Measurements from ENCODE around the gene WNK1.
"Not testable (repeated sequence)": the region's sequence is repeated elsewhere in the genome, so short reads cannot be mapped to it uniquely, and the experiment has no call there.

Gene WNK1

GRCh38 chr12:749751-750270 is 2.6 kb upstream of the WNK1 start:
- no peak for DNase-seq (ENCODE audit: low read depth, low spot score)

DNA sequence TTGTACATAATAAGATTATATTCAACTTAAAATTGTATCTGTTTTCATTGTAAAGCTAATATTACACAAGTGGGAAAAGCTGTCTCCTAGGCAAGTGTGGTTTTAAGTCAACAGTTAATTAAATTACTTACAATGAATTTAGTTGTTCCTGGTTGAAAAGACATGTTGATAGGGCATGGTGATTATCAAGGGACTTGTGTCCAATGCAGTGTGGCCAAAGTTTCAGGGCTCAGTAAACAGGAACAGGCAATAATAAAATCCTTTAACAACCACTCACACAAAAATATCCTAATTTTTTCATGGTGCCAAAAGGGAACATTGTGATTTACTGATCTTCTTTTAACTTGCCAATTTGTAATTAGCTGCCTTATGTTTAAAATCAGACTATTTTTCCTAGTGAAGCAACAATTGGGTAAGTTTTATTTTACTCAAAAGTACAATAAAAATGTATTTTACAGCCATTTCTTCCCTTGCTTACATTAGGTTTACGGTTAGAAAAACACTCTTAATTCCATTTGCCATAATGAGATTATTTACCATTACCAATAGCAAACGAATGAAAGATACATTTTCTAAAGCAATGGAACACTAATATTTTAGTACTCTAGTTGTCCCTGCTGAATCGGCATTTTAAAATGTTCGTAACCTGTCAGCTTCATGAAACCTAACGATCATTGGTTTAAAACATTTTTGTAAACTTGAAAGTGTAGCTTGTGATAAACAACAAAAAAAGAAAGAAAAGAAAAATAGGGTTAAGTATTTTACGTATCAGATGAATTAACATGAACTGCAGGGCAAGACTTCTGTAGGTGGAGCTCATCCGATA is 1.8 kb upstream of the WNK1 start:
- no peak for DNase-seq (ENCODE audit: low read depth, low spot score)

GRCh38 chr12:751192-751998 is 984 bp upstream of the WNK1 start:
- DNase-seq (ENCODE audit: low read depth, low spot score): peak; percentile 66

- no peak for DNase-seq (ENCODE audit: low read depth, low spot score)
These were observed 574 bp downstream of the WNK1 start for GRCh38 chr12:752695-753610.

- peak; percentile 9 for DNase-seq (ENCODE audit: low read depth, low spot score)
These were observed 1.5 kb downstream of the WNK1 start for GRCh38 chr12:753611-754472.

GRCh38 chr12:754473-754820 is 2.1 kb downstream of the WNK1 start:
- DNase-seq (ENCODE audit: low read depth, low spot score): no peak

DNA sequence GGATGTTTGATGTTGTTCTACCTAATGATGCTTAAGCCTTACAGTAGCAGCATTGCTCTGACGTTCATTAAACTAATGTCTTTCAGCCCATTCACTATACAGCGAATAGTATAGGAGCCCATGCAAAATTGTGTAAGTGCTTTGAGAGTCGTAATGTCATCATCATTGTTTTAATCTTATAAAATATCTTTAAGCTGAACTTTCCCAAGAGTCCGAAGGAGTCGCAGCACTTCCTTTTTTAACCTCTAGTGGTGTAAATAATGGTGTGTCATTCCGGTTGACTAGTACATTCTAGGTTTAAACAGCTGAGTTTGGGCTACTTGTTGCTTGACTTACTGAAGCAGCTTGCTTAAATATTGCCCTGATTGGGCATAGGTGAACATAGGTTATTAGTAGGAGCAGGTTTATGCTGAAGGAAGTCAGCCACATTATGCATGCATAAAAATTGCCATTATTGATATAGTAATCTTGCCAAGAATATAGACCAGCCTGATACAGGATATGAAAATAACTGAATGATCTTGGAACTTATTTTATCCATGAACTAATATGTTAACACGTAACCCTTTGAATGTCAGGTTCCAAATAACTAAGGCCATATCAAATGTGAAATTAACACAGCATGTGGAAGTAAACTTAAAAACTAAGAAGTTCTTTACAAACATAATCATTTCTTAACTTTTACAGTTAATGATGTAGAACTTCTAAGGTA is 2.6 kb downstream of the WNK1 start:
- DNase-seq (ENCODE audit: low read depth, low spot score): no peak

- DNase-seq (ENCODE audit: low read depth, low spot score): no peak
These were observed 7.2 kb downstream of the WNK1 start for GRCh38 chr12:759628-760027.

GRCh38 chr12:761256-761655 is 8.9 kb downstream of the WNK1 start:
- DNase-seq (ENCODE audit: low read depth, low spot score): no peak

GRCh38 chr12:765840-766239 is 13.5 kb downstream of the WNK1 start:
- no peak for DNase-seq (ENCODE audit: low read depth, low spot score)

DNA sequence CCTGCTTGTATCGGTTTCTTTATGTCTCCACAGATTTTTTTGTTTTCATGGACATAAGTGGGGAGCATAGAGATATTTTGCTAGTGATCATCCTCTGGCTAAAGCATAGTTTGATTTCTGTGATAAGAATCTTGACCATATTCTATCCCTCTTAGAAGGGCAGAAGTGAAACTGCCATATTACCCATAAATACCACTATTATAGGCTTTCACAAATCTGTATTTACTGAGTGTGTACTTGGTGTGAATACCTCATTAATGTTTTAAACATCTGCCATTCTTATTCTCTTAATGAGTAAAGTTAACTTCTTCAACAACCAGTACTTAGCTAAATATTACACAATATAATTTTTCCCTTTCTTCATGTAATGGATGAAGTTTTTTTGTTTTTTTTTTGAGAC is 16.1 kb downstream of the WNK1 start:
- DNase-seq (ENCODE audit: low read depth, low spot score): no peak

GRCh38 chr12:770479-770878 is 18.1 kb downstream of the WNK1 start:
- no peak for DNase-seq (ENCODE audit: low read depth, low spot score)

DNA sequence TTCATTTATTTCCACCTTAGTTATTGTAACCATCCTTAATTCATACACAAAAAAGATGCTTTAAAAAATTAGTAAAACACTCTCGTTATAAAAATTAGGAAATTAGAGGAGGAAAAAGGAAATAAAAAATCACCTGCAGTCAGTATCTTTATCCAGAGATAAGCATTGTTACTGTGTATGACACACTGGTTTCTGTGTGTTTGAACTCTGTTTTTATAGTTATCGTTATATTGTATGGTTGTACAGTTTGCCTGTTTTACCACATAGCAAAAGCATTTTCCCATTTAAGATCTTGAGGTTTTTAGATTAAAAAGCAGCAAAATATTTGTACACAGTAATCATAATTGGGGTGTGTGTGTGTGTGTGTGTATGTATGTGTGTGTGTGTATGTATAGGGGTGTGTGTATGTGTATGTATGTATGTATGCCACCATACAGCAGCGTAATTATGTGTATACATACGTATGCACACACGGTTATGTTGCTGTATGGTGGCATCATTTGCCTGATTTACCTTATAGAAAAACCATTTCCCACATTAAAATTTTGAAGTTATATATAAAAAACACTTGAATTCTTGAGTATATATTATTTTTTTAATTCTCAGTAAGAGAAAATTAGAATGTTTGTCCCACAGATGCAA is 19.8 kb downstream of the WNK1 start:
- DNase-seq (ENCODE audit: low read depth, low spot score): no peak

GRCh38 chr12:774051-774614 is 21.8 kb downstream of the WNK1 start:
- no peak for DNase-seq (ENCODE audit: low read depth, low spot score)

GRCh38 chr12:775973-776771 is 23.8 kb downstream of the WNK1 start:
- DNase-seq (ENCODE audit: low read depth, low spot score): not testable (repeated sequence)

DNA sequence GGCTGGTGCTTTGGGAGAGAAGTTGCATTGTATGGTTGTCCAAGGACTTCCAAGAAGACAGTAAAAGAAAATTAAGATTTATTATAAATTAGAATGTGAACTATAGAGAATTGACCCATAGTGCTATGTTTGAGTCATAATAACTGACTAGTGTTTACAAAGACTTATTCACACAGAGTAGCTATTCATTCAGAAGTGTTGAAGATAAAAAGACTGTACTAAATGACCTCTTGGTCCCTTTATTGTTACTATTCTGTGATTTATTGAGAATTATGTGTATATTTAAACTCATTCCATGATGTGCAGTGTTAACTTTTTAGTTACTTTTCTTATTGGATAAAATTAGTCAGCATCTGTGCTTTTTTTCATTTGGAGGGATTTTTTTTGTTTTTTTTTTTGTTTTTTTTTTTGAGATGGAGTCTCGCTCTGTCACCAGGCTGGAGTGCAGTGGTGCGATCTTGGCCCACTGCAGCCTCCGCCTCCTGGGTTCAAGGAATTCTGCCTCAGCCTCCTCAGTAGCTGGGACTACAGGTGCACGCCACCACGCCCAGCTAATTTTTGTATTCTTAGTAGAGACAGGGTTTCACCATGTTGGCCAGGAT is 24.5 kb downstream of the WNK1 start:
- not testable (repeated sequence) for DNase-seq (ENCODE audit: low read depth, low spot score)

DNA sequence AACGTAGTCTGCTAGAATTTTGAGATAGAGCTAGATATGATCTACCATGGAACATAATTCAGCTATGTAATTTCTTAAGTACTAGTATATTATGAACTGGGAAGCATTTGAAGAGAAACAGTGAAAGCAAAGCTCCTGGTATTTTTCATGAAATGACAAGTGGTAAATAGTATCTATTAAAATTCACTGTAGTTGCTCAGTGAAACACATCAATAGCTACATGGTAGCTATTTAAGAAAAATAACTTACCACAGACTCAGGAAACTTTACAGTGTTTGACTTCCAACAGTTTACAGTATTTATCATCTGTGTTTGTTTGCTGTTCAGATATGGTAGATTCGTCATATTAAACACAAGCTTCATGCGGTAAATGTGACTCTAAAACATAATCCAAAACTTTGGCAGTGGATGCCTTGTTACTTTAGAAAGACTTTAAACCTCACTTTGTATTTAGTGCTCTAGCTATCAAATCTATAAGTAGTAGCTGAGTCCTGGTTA is 25.2 kb downstream of the WNK1 start:
- DNase-seq (ENCODE audit: low read depth, low spot score): no peak

GRCh38 chr12:778615-779014 is 26.2 kb downstream of the WNK1 start:
- DNase-seq (ENCODE audit: low read depth, low spot score): no peak

Data from activated naive CD8-positive, alpha-beta T cell treated with anti-CD3 and anti-CD28 coated beads, Interleukin-2, amount 50 U/mL, for 16 hours (primary cell).